ENCODE measurements around the gene TMEM165. TPM values are rescaled to one million over a fixed set of nuclear protein-coding genes. Genes with fewer than 3 reads are reported as not detected.

TMEM165 gene
- total and polyA plus RNA-seq, 9 of the 15 experiments (the other 6 are each of a cell fraction or from before 2014, with no cell fraction given): 21.3 to 145 (median 96.8) TPM

DNA sequence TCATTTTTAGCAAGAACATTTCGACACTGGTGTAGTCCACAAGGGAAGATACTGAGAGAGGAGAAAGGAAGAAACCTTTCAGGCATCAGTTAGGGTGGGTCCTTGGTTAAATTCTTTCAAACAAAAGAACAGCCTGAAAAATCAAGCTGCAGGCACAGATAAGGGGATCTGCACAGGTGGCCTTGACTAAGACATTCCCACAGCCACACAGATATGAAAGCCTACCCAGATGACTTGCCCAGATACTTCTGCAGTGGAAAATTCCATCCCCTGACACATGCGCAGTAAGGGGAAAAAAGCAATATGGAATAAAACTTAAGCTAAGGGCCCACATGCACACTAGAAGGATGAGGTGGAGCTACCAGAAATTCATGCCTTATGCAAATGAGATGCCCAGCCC lies 8.9 kb upstream of the TMEM165 start (continued):
- no peak for TF ChIP-seq ZNF518B (CRISPR knock-in tag; IDR thresholded peaks at IDR 0.05)
- no peak for TF ChIP-seq HNRNPK (IDR thresholded peaks at IDR 0.05; ENCODE audit: low read depth, low read length, poor library complexity, severe bottlenecking)
- no peak for TF ChIP-seq CHD7 (IDR thresholded peaks at IDR 0.05; ENCODE audit: low read depth, low read length)
- no peak for TF ChIP-seq ATF6 (CRISPR knock-in tag; IDR thresholded peaks at IDR 0.05)
- TF ChIP-seq ZSCAN32 (CRISPR knock-in tag; IDR thresholded peaks at IDR 0.05): no peak
